GM04504 (cell line): ENCODE data around the gene ZNF398.

Experiments
- DNase-seq: peaks from one replicate; pipeline ENCODE4 v3.0.0-alpha.2; 2012; ENCODE audit warnings: low read depth

ZNF398 gene

DNA sequence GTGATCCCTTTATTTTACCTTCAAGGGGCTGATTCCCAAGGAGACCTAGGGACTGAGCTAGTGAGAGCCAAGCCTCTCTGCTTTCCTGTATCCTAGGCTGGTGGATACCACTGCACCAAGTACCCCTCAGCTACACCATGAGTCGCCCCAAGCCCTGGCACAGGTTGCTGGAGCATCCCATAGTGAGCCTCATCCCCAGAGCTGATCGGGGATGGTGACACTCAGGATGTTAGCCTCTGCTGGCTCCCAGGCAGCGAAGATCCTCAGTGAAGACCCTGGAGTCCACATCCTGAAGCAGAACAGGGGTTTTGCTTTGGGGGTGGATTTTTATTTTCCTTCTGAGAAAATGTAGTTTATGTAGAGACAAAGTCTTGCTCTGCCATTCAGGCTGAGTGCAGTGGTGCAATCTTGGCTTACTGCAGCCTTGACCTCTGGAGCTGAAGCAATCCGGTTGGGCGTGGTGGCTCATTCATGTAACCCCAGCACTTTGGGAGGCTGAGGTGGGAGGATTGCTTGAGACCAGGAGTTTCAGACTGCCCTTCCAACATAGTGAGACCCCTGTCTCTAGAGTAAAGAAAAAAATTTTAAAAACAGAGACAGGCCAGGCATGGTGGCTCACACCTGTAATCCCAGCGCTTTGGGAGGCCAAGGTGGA, 79.7 kb downstream of the ZNF398 start:
- no peak for DNase-seq

DNA sequence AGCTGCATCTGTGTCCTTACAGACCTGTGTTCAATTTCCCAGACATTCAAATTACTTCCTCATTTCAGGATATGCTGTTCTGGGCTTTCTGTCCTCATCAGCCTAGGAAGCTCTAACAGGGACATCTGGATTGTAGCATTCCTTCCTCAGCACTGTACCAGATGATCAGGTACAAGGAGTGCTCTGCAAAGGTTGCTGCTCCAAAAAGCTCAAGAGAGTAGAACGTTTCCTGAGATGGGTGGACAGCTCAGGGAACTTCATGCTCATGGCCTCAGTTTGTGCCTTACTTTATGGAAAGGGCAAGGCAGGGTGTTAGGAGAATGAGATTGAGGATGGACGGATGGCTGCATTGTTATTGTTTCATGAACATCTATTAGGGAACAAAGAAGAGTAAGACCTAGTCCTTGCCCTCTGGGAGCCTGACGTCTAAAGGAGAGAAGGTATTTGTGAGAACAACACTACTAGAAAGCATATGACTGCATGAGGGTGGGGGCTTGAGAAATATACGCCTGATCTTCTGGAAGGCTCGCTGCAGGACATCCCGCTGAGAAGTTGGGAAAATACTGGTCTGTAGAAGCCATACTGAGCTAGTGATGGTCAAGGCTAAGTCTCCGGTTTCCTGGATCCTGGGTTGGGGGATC, 81.7 kb downstream of the ZNF398 start:
- DNase-seq = no peak

DNA sequence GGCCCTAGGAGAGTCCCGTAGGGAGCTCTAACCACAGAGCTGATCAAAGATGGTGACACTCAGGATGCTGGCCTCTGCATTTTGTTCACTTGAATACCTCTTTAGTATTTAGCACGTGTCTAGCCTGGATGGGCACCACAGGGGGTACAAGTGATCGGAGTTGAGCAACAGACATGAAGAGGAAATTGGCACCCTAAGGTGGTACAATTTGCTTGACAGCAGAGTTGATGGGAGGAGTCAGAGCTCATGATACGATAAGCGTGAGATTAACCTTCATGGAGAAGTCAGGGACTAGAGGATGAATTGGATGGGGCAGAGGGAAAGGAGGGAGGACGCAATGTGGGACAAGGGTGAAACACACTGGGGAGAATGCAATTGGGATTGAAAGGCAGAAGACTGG, 82.3 kb downstream of the ZNF398 start:
- no peak for DNase-seq

DNA sequence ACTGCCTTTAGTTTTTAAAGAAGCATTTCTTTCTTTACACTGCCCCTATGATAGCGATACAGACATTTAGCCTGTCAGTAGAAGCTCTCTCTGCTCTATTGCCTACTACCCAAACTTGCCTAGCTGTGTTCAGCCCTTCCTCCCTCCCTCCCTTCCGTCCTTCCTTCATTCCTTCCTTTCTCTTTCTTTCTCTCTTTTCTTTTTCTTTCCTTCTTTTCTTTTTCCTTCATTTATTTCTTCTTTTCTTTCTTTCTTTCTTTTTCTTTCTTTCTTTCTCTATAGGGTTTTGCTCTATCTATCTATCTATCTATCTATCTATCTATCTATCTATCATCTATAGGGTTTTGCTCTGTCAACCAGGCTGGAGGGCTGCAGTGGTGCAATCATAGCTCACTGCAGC, 85.1 kb downstream of the ZNF398 start:
- no peak for DNase-seq
